COR-L47 (cell line): Measurements from ENCODE around the gene NDEL1.

ENCODE experiments used
- DNase-seq: peaks from one replicate; lab custom pipeline; 2025; lab: John Stamatoyannopoulos, UW

NDEL1 gene

DNA sequence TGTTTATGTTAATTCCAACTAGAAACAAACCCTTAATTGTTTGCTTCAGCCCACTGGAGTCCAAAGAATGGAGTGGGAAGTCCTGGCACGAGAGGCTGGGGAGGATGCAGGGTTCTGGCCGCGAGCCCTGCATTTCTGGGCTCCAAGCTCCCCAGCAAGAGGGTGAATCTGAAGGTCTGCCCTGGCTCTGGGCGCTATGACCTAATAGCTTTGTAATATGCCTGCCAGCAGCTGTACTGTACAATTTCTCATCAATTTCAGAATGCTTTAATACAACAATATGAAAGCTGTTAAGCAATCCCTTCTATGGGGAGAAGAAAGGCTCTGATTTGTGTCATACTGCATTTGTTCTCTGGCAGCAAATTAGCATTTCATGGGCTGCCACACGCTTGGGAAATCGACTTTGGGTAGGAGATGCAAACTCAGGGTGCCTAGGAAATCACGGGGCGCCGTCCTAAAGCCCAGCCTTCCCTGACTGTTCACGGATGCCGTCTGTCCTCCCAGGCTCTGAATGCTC, 43.8 kb downstream of the NDEL1 start:
- no peak for DNase-seq

GRCh38 chr17:8480011-8480976, 44.6 kb downstream of the NDEL1 start:
- no peak for DNase-seq

- no peak for DNase-seq
Measured at GRCh38 chr17:8481089-8481488, 45.4 kb downstream of the NDEL1 start.

GRCh38 chr17:8481703-8482102, 46.0 kb downstream of the NDEL1 start:
- DNase-seq = no peak

GRCh38 chr17:8482546-8482945, 46.9 kb downstream of the NDEL1 start:
- no peak for DNase-seq

GRCh38 chr17:8484465-8484864, 48.8 kb downstream of the NDEL1 start:
- DNase-seq = no peak

DNA sequence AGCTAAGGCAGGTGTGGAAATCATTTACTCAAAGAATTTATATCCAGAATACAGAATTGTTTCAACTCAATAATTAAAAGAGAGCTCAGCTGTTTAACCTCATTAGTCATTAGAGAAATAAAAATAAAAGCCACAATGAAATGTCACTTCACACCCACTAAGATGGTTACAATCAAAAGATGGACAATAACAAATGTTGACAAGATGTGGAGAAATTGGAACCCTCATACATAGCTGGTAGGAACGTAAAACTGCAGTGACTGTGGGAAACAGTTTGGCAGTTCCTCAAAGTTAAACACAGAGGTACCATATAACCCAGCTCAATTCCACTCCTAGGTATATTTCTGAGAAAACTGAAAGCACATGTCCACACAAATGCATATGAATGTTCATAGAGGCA, 49.8 kb downstream of the NDEL1 start:
- DNase-seq = no peak

- no peak for DNase-seq
Measured at GRCh38 chr17:8487130-8487645, 51.5 kb downstream of the NDEL1 start.

- no peak for DNase-seq
Measured at GRCh38 chr17:8487743-8488142, 52.1 kb downstream of the NDEL1 start.

GRCh38 chr17:8488491-8488890, 52.8 kb downstream of the NDEL1 start:
- no peak for DNase-seq

- DNase-seq = no peak
Measured at GRCh38 chr17:8488901-8489300, 53.2 kb downstream of the NDEL1 start.

DNA sequence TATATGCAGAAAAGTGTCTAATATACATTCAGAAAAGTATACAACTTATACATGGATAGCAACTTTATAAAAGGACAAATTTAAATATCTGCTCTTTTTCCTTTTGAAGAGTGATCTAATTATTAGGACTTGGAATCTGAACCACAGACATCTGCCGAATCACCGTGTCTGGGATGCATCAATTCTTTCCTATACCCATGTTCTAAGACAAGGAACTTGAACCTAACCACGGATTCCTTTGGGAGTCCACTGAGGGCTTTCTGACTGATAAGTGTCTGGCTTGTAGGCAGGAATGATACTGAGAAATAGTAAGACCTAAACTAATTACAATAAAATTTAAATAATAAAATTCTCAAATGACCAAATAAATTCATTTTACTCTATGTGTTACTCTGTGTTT, 54.2 kb downstream of the NDEL1 start:
- DNase-seq = no peak

GRCh38 chr17:8490256-8491023, 54.8 kb downstream of the NDEL1 start:
- DNase-seq = no peak

DNA sequence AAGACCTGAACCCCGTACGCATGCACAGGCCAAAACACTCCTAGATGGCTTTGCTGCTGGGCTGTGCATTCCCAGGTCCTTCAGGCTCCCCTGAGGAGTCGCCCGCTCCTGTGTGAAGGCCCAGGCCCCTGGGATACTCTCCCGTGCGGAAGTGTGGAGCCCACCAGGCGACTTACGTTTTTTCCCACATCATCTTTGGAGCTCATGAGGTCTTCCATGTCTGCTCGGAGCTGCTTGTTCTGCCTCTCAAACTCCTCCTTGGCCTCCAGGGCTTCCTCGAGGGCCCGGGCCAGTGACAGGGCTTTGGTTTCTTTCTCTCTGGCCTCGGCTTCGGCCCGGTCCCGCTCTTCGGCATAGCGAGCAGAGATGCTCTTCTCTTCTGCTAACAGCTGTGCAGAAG, 56.4 kb downstream of the NDEL1 start:
- no peak for DNase-seq

GRCh38 chr17:8494021-8494420, 58.3 kb downstream of the NDEL1 start:
- DNase-seq = no peak

- no peak for DNase-seq
Measured at GRCh38 chr17:8494506-8495111, 58.9 kb downstream of the NDEL1 start.

DNA sequence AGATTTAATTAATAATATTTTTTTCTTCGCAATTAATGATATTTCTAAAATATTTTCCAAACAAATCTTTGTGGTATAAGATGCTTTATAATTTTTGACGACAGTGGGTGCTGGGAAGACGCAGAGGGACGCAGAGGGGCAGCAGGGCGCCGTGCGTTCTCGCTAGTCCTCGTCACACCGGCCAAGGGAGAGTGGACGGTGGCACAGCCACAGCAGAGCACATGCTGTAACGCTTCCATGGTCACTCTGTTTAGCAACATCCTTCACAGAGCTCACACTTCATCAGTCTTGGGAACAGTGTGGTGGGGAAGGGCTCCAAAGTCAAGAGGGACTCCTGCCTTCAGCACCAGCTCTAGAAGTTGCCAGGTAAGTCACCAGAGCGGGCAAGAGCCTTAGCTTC, 60.4 kb downstream of the NDEL1 start:
- DNase-seq = no peak

GRCh38 chr17:8499171-8499570, 63.5 kb downstream of the NDEL1 start:
- DNase-seq = no peak

DNA sequence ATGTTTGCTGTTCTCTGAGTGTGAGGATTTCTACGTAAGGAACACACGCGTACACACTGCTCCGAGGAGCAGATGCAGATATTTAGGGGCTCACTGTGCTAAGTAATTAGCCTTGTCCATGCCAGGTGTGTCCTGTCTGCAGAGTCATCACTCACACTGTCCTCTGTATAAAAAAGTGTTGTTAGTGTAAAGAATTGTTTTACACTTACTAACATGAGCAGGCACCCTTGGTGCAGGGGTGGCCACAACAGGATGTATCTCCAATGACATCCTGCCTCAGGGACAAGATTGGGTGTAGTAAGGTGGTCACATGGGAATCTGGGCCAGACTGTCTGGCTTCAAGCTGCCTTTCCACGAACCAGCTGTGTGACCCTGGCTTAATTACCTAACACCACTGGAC, 63.9 kb downstream of the NDEL1 start:
- DNase-seq = no peak

- no peak for DNase-seq
Measured at GRCh38 chr17:8500609-8501008, 64.9 kb downstream of the NDEL1 start.

- DNase-seq = no peak
Measured at GRCh38 chr17:8502126-8502525, 66.4 kb downstream of the NDEL1 start.

DNA sequence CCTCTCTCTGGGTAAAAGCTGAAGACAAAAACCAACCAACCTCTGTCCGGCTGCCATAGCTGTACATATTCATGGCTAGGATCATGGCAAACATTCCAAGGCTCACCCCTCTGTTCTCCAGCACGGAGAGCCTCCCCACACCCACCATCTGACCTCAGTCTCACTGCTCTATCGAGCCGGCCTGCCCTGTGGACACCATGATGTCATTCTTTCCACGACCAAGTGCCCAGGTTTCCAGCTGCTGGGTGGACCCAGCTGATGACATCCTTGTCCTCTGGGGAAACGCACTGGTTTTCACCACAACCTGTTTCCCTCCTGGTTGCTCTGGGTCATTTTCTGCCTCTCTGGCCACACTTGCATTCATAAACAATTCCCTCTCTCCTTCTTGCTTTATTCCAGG, 67.7 kb downstream of the NDEL1 start:
- no peak for DNase-seq
